Skeletal muscle tissue (tissue), 4 donors: ENCODE data around the gene PRKN. TPM values are rescaled to one million over a fixed set of nuclear protein-coding genes. Genes with fewer than 3 reads are reported as not detected.

Experiments
- H3K27ac ChIP-seq: one replicate; pipeline ENCODE4 v1.7.0; 2013; ENCODE audit warnings: mild to moderate bottlenecking, low read depth, low read length, inconsistent platforms
- H3K27me3 ChIP-seq, 3 donors: one replicate each; pipeline ENCODE4 v1.7.0; 2013; ENCODE audit warnings: low read length in 3 of 3; ENCODE audit not compliant: control insufficient read depth in 3 of 3, insufficient read depth in 3 of 3
- H3K36me3 ChIP-seq, 3 donors: one replicate each; pipeline ENCODE4 v1.7.0; 2013; ENCODE audit warnings: low read length in 3 of 3; ENCODE audit not compliant: control insufficient read depth in 3 of 3, insufficient read depth in 3 of 3
- H3K4me1 ChIP-seq, 3 donors: one replicate each; pipeline ENCODE4 v1.7.0; 2013; ENCODE audit warnings: low read length in 3 of 3, mild to moderate bottlenecking in 3 of 3; ENCODE audit not compliant: control insufficient read depth in 3 of 3, insufficient read depth in 3 of 3
- H3K4me3 ChIP-seq, 3 donors: one replicate each; pipeline ENCODE4 v1.7.0; 2013; ENCODE audit warnings: low read length in 3 of 3
- H3K9ac ChIP-seq, 3 donors: one replicate each; pipeline ENCODE4 v1.7.0; 2013; ENCODE audit warnings: low read length in 3 of 3, mild to moderate bottlenecking in 3 of 3, moderate library complexity in 2 of 3, low read depth in 1 of 3
- H3K9me3 ChIP-seq, 3 donors: one replicate each; pipeline ENCODE4 v1.7.0; 2013; ENCODE audit warnings: low read length in 3 of 3; ENCODE audit not compliant: control insufficient read depth in 3 of 3
- total RNA-seq: library from RNA; depleted of rRNA; stranded (reverse); fragments of >200 nt; gene quantifications from one replicate; pipeline ENCODE4 v1.2.3, GENCODE V29; 2014
- donor health status: Osteomylitis.

Gene PRKN
- total RNA-seq, 1 donor from 2014 or later, result 16.7 TPM

- H3K9ac ChIP-seq, result peak overlapping the region; percentile 19 to 74 (median 54)
Observed at GRCh38 chr6:161435748-161436070, 1291.9 kb downstream of the PRKN start.

GRCh38 chr6:161434921-161435747, 1292.4 kb downstream of the PRKN start:
- Histone ChIP-seq H3K9ac (peak overlapping the region; percentile 34 to 82 (median 82)), H3K4me3 (peak overlapping the region; percentile 41 to 68 (median 48)), H3K27me3 (no peaks in the 10 kb centered on the region), H3K27ac (peak overlapping the region; percentile 74), H3K36me3 (no peaks in the 10 kb centered on the region), H3K4me1 (peaks cover 8 to 30% (median 16%) of the 10 kb centered on the region in 3 donors), H3K9me3 (no peaks in the 10 kb centered on the region)

More at GRCh38 chr6:161435748-161436070, 1291.9 kb downstream of the PRKN start:
- peak overlapping the region in 2 of 3 donors; percentile 48 to 68 for H3K4me3 ChIP-seq
- H3K9me3 ChIP-seq, result no peaks in the 10 kb centered on the region
- H3K27me3 ChIP-seq, result no peaks in the 10 kb centered on the region
- peaks cover 8 to 33% (median 16%) of the 10 kb centered on the region in 3 donors for H3K4me1 ChIP-seq
- H3K27ac ChIP-seq, result peak overlapping the region; percentile 74
- H3K36me3 ChIP-seq, result no peaks in the 10 kb centered on the region

- H3K4me1 ChIP-seq, result peaks cover 8 to 29% (median 12%) of the 10 kb centered on the region in 3 donors
- H3K27me3 ChIP-seq, result no peaks in the 10 kb centered on the region
- peak overlapping the region; percentile 34 to 82 (median 82) for H3K9ac ChIP-seq
- H3K9me3 ChIP-seq, result no peaks in the 10 kb centered on the region
- H3K27ac ChIP-seq, result peak overlapping the region; percentile 74
- H3K36me3 ChIP-seq, result no peaks in the 10 kb centered on the region
- H3K4me3 ChIP-seq, result peak overlapping the region; percentile 41 to 68 (median 48)
Observed at GRCh38 chr6:161434350-161434749, 1293.2 kb downstream of the PRKN start.

- Histone ChIP-seq H3K27ac (no peak overlapping the region), H3K36me3 (no peaks in the 10 kb centered on the region), H3K9me3 (no peaks in the 10 kb centered on the region)
Observed at GRCh38 chr6:161432546-161432945, 1295.0 kb downstream of the PRKN start.

GRCh38 chr6:161429921-161430490, 1297.6 kb downstream of the PRKN start:
- no peaks in the 10 kb centered on the region for H3K27me3 ChIP-seq
- H3K27ac ChIP-seq, result no peak overlapping the region
- no peak overlapping the region for H3K9ac ChIP-seq
- no peaks in the 10 kb centered on the region for H3K9me3 ChIP-seq
- H3K4me3 ChIP-seq, result no peak overlapping the region
- H3K4me1 ChIP-seq, result peaks cover 0 to 15% (median 3%) of the 10 kb centered on the region in 3 donors
- H3K36me3 ChIP-seq, result no peaks in the 10 kb centered on the region

More at GRCh38 chr6:161432546-161432945, 1295.0 kb downstream of the PRKN start:
- H3K4me3 ChIP-seq, result no peak overlapping the region
- H3K27me3 ChIP-seq, result no peaks in the 10 kb centered on the region
- no peak overlapping the region for H3K9ac ChIP-seq
- H3K4me1 ChIP-seq, result peaks cover 8 to 26% (median 8%) of the 10 kb centered on the region in 3 donors

- Histone ChIP-seq H3K4me3 (peak overlapping the region in 1 of 3 donors; percentile 41), H3K4me1 (peaks cover 2 to 23% (median 12%) of the 10 kb centered on the region in 3 donors), H3K36me3 (no peaks in the 10 kb centered on the region), H3K27me3 (no peaks in the 10 kb centered on the region), H3K27ac (no peak overlapping the region), H3K9me3 (no peaks in the 10 kb centered on the region), H3K9ac (no peak overlapping the region)
Observed at GRCh38 chr6:161424421-161424820, 1303.1 kb downstream of the PRKN start.

- Histone ChIP-seq H3K36me3 (no peaks in the 10 kb centered on the region), H3K4me1 (peaks cover 8 to 27% (median 19%) of the 10 kb centered on the region in 3 donors), H3K27ac (no peak overlapping the region), H3K4me3 (no peak overlapping the region), H3K9ac (no peak overlapping the region), H3K9me3 (no peaks in the 10 kb centered on the region), H3K27me3 (no peaks in the 10 kb centered on the region)
Observed at GRCh38 chr6:161422710-161423680, 1304.6 kb downstream of the PRKN start.

GRCh38 chr6:161418463-161418945, 1309.1 kb downstream of the PRKN start:
- H3K4me1 ChIP-seq, result peaks cover 26 to 39% (median 36%) of the 10 kb centered on the region in 3 donors

GRCh38 chr6:161417717-161418462, 1309.7 kb downstream of the PRKN start:
- H3K9me3 ChIP-seq, result no peaks in the 10 kb centered on the region
- H3K9ac ChIP-seq, result peak overlapping the region; percentile 11 to 68 (median 60)
- peak overlapping the region in 1 of 3 donors; percentile 15 for H3K4me3 ChIP-seq
- no peaks in the 10 kb centered on the region for H3K27me3 ChIP-seq
- H3K36me3 ChIP-seq, result no peaks in the 10 kb centered on the region
- peak overlapping the region; percentile 80 for H3K27ac ChIP-seq
- H3K4me1 ChIP-seq, result peaks cover 32 to 38% (median 37%) of the 10 kb centered on the region in 3 donors

More at GRCh38 chr6:161418463-161418945, 1309.1 kb downstream of the PRKN start:
- H3K36me3 ChIP-seq, result no peaks in the 10 kb centered on the region
- H3K4me3 ChIP-seq, result no peak overlapping the region
- H3K9ac ChIP-seq, result peak overlapping the region; percentile 0 to 68 (median 60)
- no peaks in the 10 kb centered on the region for H3K9me3 ChIP-seq
- H3K27me3 ChIP-seq, result no peaks in the 10 kb centered on the region
- peak overlapping the region; percentile 80 for H3K27ac ChIP-seq
